HCT116 (cell line): ENCODE data around the gene AATF. TPM values are rescaled to one million over a fixed set of nuclear protein-coding genes. Genes with fewer than 3 reads are reported as not detected.

ENCODE experiments used
- ATAC-seq: fragments of 200-7000 bp; cut with Tn5 transposase; 2 replicates; pipeline ENCODE4 v1.9.1; 2020; ENCODE audit warnings: mild to moderate bottlenecking, moderate library complexity
- BruUV-seq: library from RNA; stranded (reverse); fragments of 400-500 nt; replicated peaks from 2 replicates; lab custom pipeline; 2021; lab: Mats Ljungman, UMichigan
- CTCF ChIA-PET: fragments of 300-600 bp; sonication (Branson Sonifier 250); formaldehyde crosslinking; loops from one replicate; lab custom pipeline; 2021; ENCODE audit warnings: antibody characterized with exemption; lab: Charles Lee
- POLR2A ChIA-PET: fragments of 300-600, 350-600 bp; sonication (Branson Sonifier 250); formaldehyde crosslinking; loops from one replicate; lab custom pipeline; 2021; ENCODE audit warnings: antibody characterized with exemption; lab: Charles Lee
- RAD21 ChIA-PET, 2 experiments: fragments of 300-600 bp; sonication (Branson Sonifier 250); formaldehyde crosslinking; loops; one replicate each; lab custom pipeline; 2023; ENCODE audit warnings: low total read pairs in 2 of 2; ENCODE audit not compliant: uncharacterized antibody in 2 of 2, unreplicated experiment in 2 of 2, low non-redundant PET in 1 of 2; lab: Charles Lee
- DNase-seq: peaks from one replicate; pipeline ENCODE4 v3.0.0-alpha.2; 2010; ENCODE audit warnings: low read depth, low spot score
- H2AFZ ChIP-seq: fragments of 200-600 bp; shearing (Covaris generic), sonication (generic); 2 replicates; pipeline ENCODE4 v1.6.1; 2017; ENCODE audit warnings: low read depth, mixed run types, mixed read lengths, antibody characterized with exemption, low read length; ENCODE audit not compliant: poor library complexity, severe bottlenecking
- H3K27ac ChIP-seq: 2 replicates; pipeline ENCODE4 v1.5.1; 2012; ENCODE audit warnings: low read depth, low read length
- H3K27me3 ChIP-seq: fragments of 200-600 bp; sonication (generic); 2 replicates; pipeline ENCODE4 v1.6.1; 2016; ENCODE audit warnings: mixed run types, low read length, mixed read lengths; ENCODE audit not compliant: insufficient read depth
- H3K36me3 ChIP-seq, 2 experiments: fragments of 200-500 bp in 1 of 2; fragments of 200-600 bp in 1 of 2; sonication (Bioruptor generic) in 1 of 2; sonication (generic) in 1 of 2; 2 replicates each; pipeline versions ENCODE4 v1.5.1 to v1.6.1; 2014 to 2016; ENCODE audit warnings: low read length in 2 of 2, inconsistent platforms in 1 of 2, mixed read lengths in 1 of 2, mixed run types in 1 of 2; ENCODE audit not compliant: insufficient read depth in 2 of 2, control insufficient read depth in 1 of 2
- H3K4me1 ChIP-seq, 2 experiments: fragments of 200-600 bp in 1 of 2; sonication (generic) in 1 of 2; 2 replicates each; pipeline versions ENCODE4 v1.5.1 to v1.6.1; 2012 to 2017; ENCODE audit warnings: low read length in 2 of 2, inconsistent platforms in 1 of 2, mild to moderate bottlenecking in 1 of 2, mixed read lengths in 1 of 2, mixed run types in 1 of 2, moderate library complexity in 1 of 2; ENCODE audit not compliant: insufficient read depth in 2 of 2, control insufficient read depth in 1 of 2
- H3K4me2 ChIP-seq: fragments of 200-600 bp; sonication (generic); 2 replicates; pipeline ENCODE4 v1.6.1; 2017; ENCODE audit warnings: mixed run types, low read length, mixed read lengths
- H3K4me3 ChIP-seq, 2 experiments: fragments of 200-600 bp in 1 of 2; sonication (generic) in 1 of 2; replicated peaks in 1 of 2; 2 replicates each; pipeline ENCODE4 v1.5.1; 2011 to 2016; ENCODE audit warnings: low read length in 2 of 2, control low read depth in 1 of 2, low read depth in 1 of 2, mild to moderate bottlenecking in 1 of 2, mixed read lengths in 1 of 2, mixed run types in 1 of 2
- H3K79me2 ChIP-seq: fragments of 200-600 bp; sonication (generic); 2 replicates; pipeline ENCODE4 v1.6.1; 2017; ENCODE audit warnings: mild to moderate bottlenecking, mixed run types, low read length, moderate library complexity, mixed read lengths; ENCODE audit not compliant: insufficient read depth
- H3K9ac ChIP-seq: fragments of 200-600 bp; sonication (generic); 2 replicates; pipeline ENCODE4 v1.6.1; 2016; ENCODE audit warnings: low read length, mixed read lengths
- H3K9me2 ChIP-seq: fragments of 200-600 bp; sonication (generic), shearing (Covaris generic); 2 replicates; pipeline ENCODE4 v1.6.1; 2017; ENCODE audit warnings: mixed run types, mild to moderate bottlenecking, moderate library complexity; ENCODE audit not compliant: insufficient read depth
- H3K9me3 ChIP-seq, 2 experiments: fragments of 200-500 bp in 1 of 2; fragments of 200-600 bp in 1 of 2; sonication (Bioruptor generic) in 1 of 2; sonication (generic) in 1 of 2; 2 replicates each; pipeline ENCODE4 v1.6.1; 2014 to 2017; ENCODE audit warnings: low read length in 2 of 2, mixed read lengths in 2 of 2, inconsistent platforms in 1 of 2, low read depth in 1 of 2, mild to moderate bottlenecking in 1 of 2, mixed run types in 1 of 2, moderate library complexity in 1 of 2; ENCODE audit not compliant: control insufficient read depth in 1 of 2, insufficient read depth in 1 of 2
- H4K20me1 ChIP-seq: fragments of 200-600 bp; sonication (generic), shearing (Covaris generic); 2 replicates; pipeline ENCODE4 v1.6.1; 2017; ENCODE audit warnings: mixed run types, mild to moderate bottlenecking, moderate library complexity; ENCODE audit not compliant: insufficient read depth
- ATF3 ChIP-seq: IDR thresholded peaks from 2 replicates; pipeline ENCODE4 v1.6.1; 2012
- CEBPB ChIP-seq: IDR thresholded peaks from 2 replicates; pipeline ENCODE4 v1.6.1; 2012; ENCODE audit warnings: low read depth
- CTCF ChIP-seq, 3 experiments: fragments of 200-600 bp in 1 of 3; sonication (generic) in 1 of 3; IDR thresholded peaks in 2 of 3; conservative IDR thresholded peaks in 1 of 3; 2 replicates each; pipeline ENCODE4 v1.5.1; 2012 to 2017; ENCODE audit warnings: low read depth in 2 of 3, low read length in 2 of 3, antibody characterized with exemption in 1 of 3, borderline replicate concordance in 1 of 3, control low read depth in 1 of 3, mild to moderate bottlenecking in 1 of 3, mixed read lengths in 1 of 3, mixed run types in 1 of 3, moderate library complexity in 1 of 3; ENCODE audit not compliant: insufficient read depth in 1 of 3
- EGR1 ChIP-seq: IDR thresholded peaks from 2 replicates; pipeline ENCODE4 v1.6.1; 2012; ENCODE audit warnings: low read depth
- ELF1 ChIP-seq: IDR thresholded peaks from 2 replicates; pipeline ENCODE4 v1.6.1; 2012; ENCODE audit warnings: low read depth, borderline replicate concordance
- EZH2 ChIP-seq: fragments of 200-600 bp; sonication (generic); IDR thresholded peaks from 2 replicates; pipeline ENCODE4 v1.6.1; 2017; ENCODE audit warnings: antibody characterized with exemption, mixed run types
- EZH2phosphoT487 ChIP-seq: fragments of 200-600 bp; IDR thresholded peaks from 2 replicates; pipeline ENCODE4 v1.6.1; 2018; ENCODE audit warnings: antibody characterized with exemption, borderline replicate concordance
- FOSL1 ChIP-seq: IDR thresholded peaks from 2 replicates; pipeline ENCODE4 v1.6.1; 2012; ENCODE audit warnings: low read depth
- JUND ChIP-seq: IDR thresholded peaks from 2 replicates; pipeline ENCODE4 v1.6.1; 2012
- MAX ChIP-seq: IDR thresholded peaks from 2 replicates; pipeline ENCODE4 v1.6.1; 2012
- POLR2A ChIP-seq: IDR thresholded peaks from 2 replicates; pipeline ENCODE4 v1.7.0; 2011; ENCODE audit warnings: borderline replicate concordance; ENCODE audit not compliant: insufficient read depth, insufficient read length; ENCODE audit errors: extremely low read depth
- POLR2AphosphoS5 ChIP-seq: IDR thresholded peaks from 2 replicates; pipeline ENCODE4 v1.6.1; 2011; ENCODE audit warnings: mild to moderate bottlenecking, low read depth, low read length, moderate library complexity
- RAD21 ChIP-seq: IDR thresholded peaks from 2 replicates; pipeline ENCODE4 v1.6.1; 2012; ENCODE audit warnings: low read depth, mild to moderate bottlenecking
- REST ChIP-seq: IDR thresholded peaks from 2 replicates; pipeline ENCODE4 v1.6.1; 2012; ENCODE audit warnings: low read depth
- SP1 ChIP-seq: IDR thresholded peaks from 2 replicates; pipeline ENCODE4 v1.6.1; 2012; ENCODE audit warnings: low read depth
- SRF ChIP-seq: IDR thresholded peaks from 2 replicates; pipeline ENCODE4 v1.6.1; 2012; ENCODE audit warnings: low read depth
- TCF7L2 ChIP-seq: IDR thresholded peaks from 2 replicates; pipeline ENCODE4 v1.7.0; 2011; ENCODE audit warnings: borderline replicate concordance, inconsistent platforms; ENCODE audit not compliant: insufficient read depth, insufficient read length; ENCODE audit errors: extremely low read depth
- YY1 ChIP-seq: IDR thresholded peaks from 2 replicates; pipeline ENCODE4 v1.6.1; 2011; ENCODE audit warnings: low read length, low read depth, moderate library complexity, mild to moderate bottlenecking; ENCODE audit not compliant: insufficient replicate concordance; ENCODE audit errors: extremely low read depth
- ZBTB33 ChIP-seq: IDR thresholded peaks from 2 replicates; pipeline ENCODE4 v1.6.1; 2011; ENCODE audit warnings: mild to moderate bottlenecking, low read length, moderate library complexity; ENCODE audit not compliant: insufficient replicate concordance; ENCODE audit errors: extremely low read depth
- ZNF274 ChIP-seq: fragments of 200-500 bp; sonication (Bioruptor generic); IDR thresholded peaks from 2 replicates; pipeline ENCODE4 v1.6.1; 2014; ENCODE audit warnings: mild to moderate bottlenecking, low read depth, low read length, inconsistent platforms
- intact Hi-C: fragments of 100-400 bp; cut with micrococcal nuclease; formaldehyde crosslinking; loops from 2 replicates; pipeline ENCODE4 v1.10.0; 2022
- total RNA-seq: library from RNA; stranded (reverse); gene quantifications from one replicate; pipeline ENCODE4 v1.2.1, GENCODE V29; 2021; ENCODE audit not compliant: unreplicated experiment

AATF gene
- total RNA-seq, 1 experiment from 2014 or later: 105 TPM

GRCh38 chr17:37037590-37038155, 88.9 kb downstream of the AATF start:
- DNase-seq (no peak), ATAC-seq (no peak)
- Histone ChIP-seq H3K4me2 (no peak overlapping the region), H3K9me2 (no peaks in the 10 kb centered on the region), H3K36me3 (peaks cover 0 to 4% of the 10 kb centered on the region in 2 experiments; a peak in 2 of 4 replicates), H4K20me1 (no peaks in the 10 kb centered on the region), H3K4me3 (no peak overlapping the region), H3K27ac (no peak overlapping the region), H3K79me2 (peaks cover 14% of the 10 kb centered on the region), H3K4me1 (no peaks in the 10 kb centered on the region), H3K9me3 (no peaks in the 10 kb centered on the region), H3K27me3 (no peaks in the 10 kb centered on the region), H2AFZ (no peak overlapping the region), H3K9ac (no peak overlapping the region)
- POLR2A ChIA-PET: no interaction called here
- CTCF ChIA-PET: interaction anchor here (1.4 kb wide), 1 partner anchor 10 kb away, joined by 5 read pairs; no protein-coding TSS in a partner anchor
- intact Hi-C loops: no loop called here
- RAD21 ChIA-PET: no interaction called here
- BruUV-seq: no TSS peak
- TF ChIP-seq SP1 (no peak), POLR2AphosphoS5 (no peak), ATF3 (no peak), ZBTB33 (no peak), REST (no peak), RAD21 (no peak), POLR2A (no peak), EZH2 (no peak), EZH2phosphoT487 (no peak), EGR1 (no peak), TCF7L2 (no peak), JUND (no peak), YY1 (no peak), CTCF (IDR thresholded peaks at IDR 0.05 in 2 of 3, conservative IDR thresholded peaks at IDR 0.05 in 1 of 3; ENCODE audit: borderline replicate concordance in 1 of 3, insufficient read depth in 1 of 3, low read depth in 2 of 3, low read length in 2 of 3) (no peak), ELF1 (no peak), CEBPB (no peak), FOSL1 (no peak), ZNF274 (no peak), MAX (no peak), SRF (no peak)
